Stimulated activated CD4-positive, alpha-beta T cell treated with anti-CD3 and anti-CD28 coated beads, Interleukin-12 subunit alpha, Interleukin-12 subunit beta, amount 100 ng/mL, for 4 hours (primary cell): ENCODE data around the gene NQO2.
"Not testable (repeated sequence)": the region's sequence is repeated elsewhere in the genome, so short reads cannot be mapped to it uniquely, and the experiment has no call there.

Experiments
- DNase-seq: peaks from one replicate; pipeline ENCODE4 v3.0.0-alpha.2; 2020

The NQO2 gene

GRCh38 chr6:2989332-2990247, 10.1 kb upstream of the NQO2 start:
- peak; percentile 45 for DNase-seq

- no peak for DNase-seq
These were observed 9.3 kb upstream of the NQO2 start for GRCh38 chr6:2990248-2990931.

- DNase-seq = no peak
These were observed 8.7 kb upstream of the NQO2 start for GRCh38 chr6:2990932-2991506.

GRCh38 chr6:2992330-2992979, 7.2 kb upstream of the NQO2 start:
- DNase-seq = no peak

- DNase-seq = no peak
These were observed 5.9 kb upstream of the NQO2 start for GRCh38 chr6:2993755-2994317.

GRCh38 chr6:2998249-2998997, 1.3 kb upstream of the NQO2 start:
- peak; percentile 19 for DNase-seq

- DNase-seq = no peak
These were observed 586 bp upstream of the NQO2 start for GRCh38 chr6:2998998-2999617.

GRCh38 chr6:3001146-3001772, 1.6 kb downstream of the NQO2 start:
- no peak for DNase-seq

- no peak for DNase-seq
These were observed 2.1 kb downstream of the NQO2 start for GRCh38 chr6:3001773-3002293.

GRCh38 chr6:3003226-3003625, 3.5 kb downstream of the NQO2 start:
- not testable (repeated sequence) for DNase-seq

GRCh38 chr6:3005077-3005476, 5.4 kb downstream of the NQO2 start:
- no peak for DNase-seq

- DNase-seq = no peak
These were observed 6.2 kb downstream of the NQO2 start for GRCh38 chr6:3005874-3006273.

- DNase-seq = no peak
These were observed 6.8 kb downstream of the NQO2 start for GRCh38 chr6:3006476-3006875.

GRCh38 chr6:3007571-3007970, 7.9 kb downstream of the NQO2 start:
- no peak for DNase-seq

GRCh38 chr6:3008712-3009265, 9.1 kb downstream of the NQO2 start:
- not testable (repeated sequence) for DNase-seq

GRCh38 chr6:3009930-3010329, 10.2 kb downstream of the NQO2 start:
- no peak for DNase-seq

GRCh38 chr6:3011158-3011557, 11.5 kb downstream of the NQO2 start:
- no peak for DNase-seq

GRCh38 chr6:3011592-3011991, 11.9 kb downstream of the NQO2 start:
- DNase-seq = no peak

- DNase-seq = no peak
These were observed 13.8 kb downstream of the NQO2 start for GRCh38 chr6:3013486-3013885.

- no peak for DNase-seq
These were observed 14.4 kb downstream of the NQO2 start for GRCh38 chr6:3013901-3014674.
